OCI-LY7 (cell line): ENCODE measurements around the gene ZDHHC1. TPM values are rescaled to one million over a fixed set of nuclear protein-coding genes. Genes with fewer than 3 reads are reported as not detected.
A peak's percentile ranks its signal among the peaks of the same experiment; 100 is the strongest.

ENCODE experiments used
- BruUV-seq: library from RNA; stranded (reverse); fragments of 400-500 nt; replicated peaks from 2 replicates; lab custom pipeline; 2021; lab: Mats Ljungman, UMichigan
- CTCF ChIA-PET: fragments of 300-600 bp; sonication (Branson Sonifier 250); formaldehyde crosslinking; loops from one replicate; lab custom pipeline; 2022; ENCODE audit warnings: antibody characterized with exemption; ENCODE audit not compliant: unreplicated experiment; lab: Charles Lee
- POLR2A ChIA-PET: fragments of 300-600 bp; sonication (Branson Sonifier 250); formaldehyde crosslinking; loops from one replicate; lab custom pipeline; 2022; ENCODE audit warnings: antibody characterized with exemption; lab: Charles Lee
- DNase-seq: peaks from one replicate; pipeline ENCODE4 v3.0.0-alpha.2; 2015; ENCODE audit warnings: low spot score
- H2AFZ ChIP-seq: fragments of 200-600 bp; sonication (generic), shearing (Covaris generic); 2 replicates; pipeline ENCODE4 v1.6.1; 2014; ENCODE audit warnings: mild to moderate bottlenecking, antibody characterized with exemption, low read length, moderate library complexity
- H3K27ac ChIP-seq: fragments of 200-600 bp; sonication (generic); 2 replicates; pipeline ENCODE4 v1.5.1; 2014; ENCODE audit warnings: mixed run types, low read depth, mild to moderate bottlenecking, moderate library complexity, low read length, inconsistent platforms; ENCODE audit not compliant: poor library complexity, severe bottlenecking
- H3K36me3 ChIP-seq: fragments of 200-600 bp; sonication (generic); 2 replicates; pipeline ENCODE4 v1.6.1; 2014; ENCODE audit warnings: mild to moderate bottlenecking, antibody characterized with exemption, low read length, moderate library complexity, mixed read lengths; ENCODE audit not compliant: insufficient read depth
- H3K4me1 ChIP-seq: fragments of 200-600 bp; sonication (generic); 2 replicates; pipeline ENCODE4 v1.5.1; 2014; ENCODE audit warnings: mild to moderate bottlenecking, low read length; ENCODE audit not compliant: insufficient read depth, poor library complexity, severe bottlenecking
- H3K4me2 ChIP-seq: fragments of 200-600 bp; sonication (generic); 2 replicates; pipeline ENCODE4 v1.6.1; 2014; ENCODE audit warnings: mild to moderate bottlenecking, low read length
- H3K4me3 ChIP-seq: fragments of 200-600 bp; sonication (generic); 2 replicates; pipeline ENCODE4 v1.5.1; 2014; ENCODE audit warnings: mild to moderate bottlenecking, low read depth, low read length; ENCODE audit not compliant: poor library complexity, severe bottlenecking
- H3K79me2 ChIP-seq: fragments of 200-600 bp; sonication (generic); 2 replicates; pipeline ENCODE4 v1.6.1; 2016; ENCODE audit warnings: low read depth, mild to moderate bottlenecking, low read length, moderate library complexity, mixed read lengths; ENCODE audit not compliant: insufficient read depth
- H3K9me2 ChIP-seq: fragments of 200-600 bp; sonication (generic); 2 replicates; pipeline ENCODE4 v1.6.1; 2016; ENCODE audit warnings: mild to moderate bottlenecking, low read length, mixed read lengths; ENCODE audit not compliant: insufficient read depth
- H3K9me3 ChIP-seq: fragments of 200-600 bp; sonication (generic); 2 replicates; pipeline ENCODE4 v1.6.1; 2014; ENCODE audit warnings: mild to moderate bottlenecking, mixed run types, low read length, mixed read lengths
- H4K20me1 ChIP-seq: fragments of 200-600 bp; sonication (generic); 2 replicates; pipeline ENCODE4 v1.6.1; 2014; ENCODE audit warnings: mild to moderate bottlenecking, antibody characterized with exemption, low read length, moderate library complexity, mixed read lengths; ENCODE audit not compliant: insufficient read depth
- CTCF ChIP-seq: fragments of 200-600 bp; sonication (generic); conservative IDR thresholded peaks from 2 replicates; pipeline ENCODE4 v1.5.1; 2014; ENCODE audit warnings: mild to moderate bottlenecking, antibody characterized with exemption, low read length, moderate library complexity, mixed read lengths
- EZH2phosphoT487 ChIP-seq: fragments of 200-600 bp; sonication (generic); IDR thresholded peaks from 2 replicates; pipeline ENCODE4 v1.6.1; 2018; ENCODE audit warnings: low read depth, borderline replicate concordance, mild to moderate bottlenecking, mixed run types, antibody characterized with exemption, low read length, moderate library complexity, mixed read lengths
- intact Hi-C: fragments of 100-400 bp; cut with micrococcal nuclease; formaldehyde crosslinking; loops from one replicate; pipeline ENCODE4 v1.10.0; 2022; ENCODE audit not compliant: unreplicated experiment
- total RNA-seq, 2 experiments: library from RNA; depleted of rRNA in 1 of 2; stranded (reverse); fragments of >200 nt in 1 of 2; shearing (Covaris generic) in 1 of 2; gene quantifications; 2 replicates each; pipeline ENCODE4 v1.2.3, GENCODE V29; 2014 to 2022

The ZDHHC1 gene
- total RNA-seq, 2 experiments from 2014 or later, result not detected

GRCh38 chr16:67428146-67428731 lies 12.0 kb upstream of the ZDHHC1 start:
- no peak for TF ChIP-seq EZH2phosphoT487
- peak; percentile 79 for TF ChIP-seq CTCF
- peak; percentile 70 for DNase-seq
- H3K4me1 ChIP-seq, result no peaks in the 10 kb centered on the region
- intact Hi-C loops, result loop anchor here (1.0 kb wide), 3 partner anchors 19 to 86 kb away; no protein-coding TSS in a partner anchor
- H3K4me3 ChIP-seq, result no peak overlapping the region
- H3K36me3 ChIP-seq, result no peaks in the 10 kb centered on the region
- no peaks in the 10 kb centered on the region for H3K9me3 ChIP-seq
- H2AFZ ChIP-seq, result no peak overlapping the region
- H3K4me2 ChIP-seq, result no peak overlapping the region
- no peaks in the 10 kb centered on the region for H4K20me1 ChIP-seq
- no peak overlapping the region for H3K27ac ChIP-seq
- no TSS peak for BruUV-seq
- ChIA-PET POLR2A (no interaction called here), CTCF (interaction anchor here (0.6 to 1.9 kb wide), 3 partner anchors 9 to 168 kb away, joined by 3 to 4 read pairs (median 4); no protein-coding TSS in a partner anchor)
- no peaks in the 10 kb centered on the region for H3K9me2 ChIP-seq
- H3K79me2 ChIP-seq, result no peaks in the 10 kb centered on the region

GRCh38 chr16:67426950-67427349 lies 10.7 kb upstream of the ZDHHC1 start:
- Histone ChIP-seq H3K4me2 (no peak overlapping the region), H4K20me1 (no peaks in the 10 kb centered on the region), H3K4me1 (no peaks in the 10 kb centered on the region), H3K79me2 (no peaks in the 10 kb centered on the region), H3K36me3 (no peaks in the 10 kb centered on the region), H3K4me3 (no peak overlapping the region), H3K27ac (no peak overlapping the region), H2AFZ (no peak overlapping the region), H3K9me3 (no peaks in the 10 kb centered on the region), H3K9me2 (no peaks in the 10 kb centered on the region)
- CTCF ChIA-PET, result interaction anchor here (0.5 to 1.9 kb wide), 3 partner anchors 44 to 166 kb away, joined by 3 to 5 read pairs (median 4); no protein-coding TSS in a partner anchor
- POLR2A ChIA-PET, result no interaction called here
- no TSS peak for BruUV-seq
- intact Hi-C loops, result no loop called here
- TF ChIP-seq EZH2phosphoT487, result no peak
- TF ChIP-seq CTCF, result no peak
- no peak for DNase-seq

DNA sequence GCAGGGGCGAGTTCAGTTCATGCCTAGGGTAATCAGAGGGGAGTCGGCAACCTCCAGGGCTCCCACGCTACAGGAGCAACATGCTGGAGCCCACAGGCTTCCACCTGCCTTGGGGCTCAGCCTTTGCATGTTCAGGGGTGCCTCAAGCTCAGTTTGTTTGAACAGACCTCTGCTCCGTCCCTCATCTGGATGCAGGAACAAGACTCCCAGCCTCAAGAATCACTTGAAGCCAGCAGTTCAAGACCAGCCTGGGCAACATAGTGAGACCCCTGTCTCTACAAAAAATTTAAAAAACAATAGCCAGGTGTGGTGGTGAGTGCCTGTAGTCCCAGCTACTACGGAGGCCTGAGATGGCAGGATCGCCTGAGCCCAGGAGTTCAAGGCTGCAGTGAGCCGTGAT lies 9.7 kb upstream of the ZDHHC1 start:
- H3K79me2 ChIP-seq, result no peaks in the 10 kb centered on the region
- ChIA-PET CTCF (no interaction called here), POLR2A (no interaction called here)
- no peak overlapping the region for H2AFZ ChIP-seq
- H3K9me3 ChIP-seq, result no peaks in the 10 kb centered on the region
- H3K4me1 ChIP-seq, result no peaks in the 10 kb centered on the region
- no peaks in the 10 kb centered on the region for H3K9me2 ChIP-seq
- no peak for DNase-seq
- no peaks in the 10 kb centered on the region for H3K36me3 ChIP-seq
- no peak overlapping the region for H3K27ac ChIP-seq
- H4K20me1 ChIP-seq, result no peaks in the 10 kb centered on the region
- no TSS peak for BruUV-seq
- TF ChIP-seq EZH2phosphoT487, result no peak
- TF ChIP-seq CTCF, result no peak
- intact Hi-C loops, result no loop called here
- H3K4me3 ChIP-seq, result no peak overlapping the region
- no peak overlapping the region for H3K4me2 ChIP-seq
